Astrocyte of the cerebellum (primary cell): ENCODE data around the gene MAN1C1.

Experiments used
- DNase-seq: peaks from one replicate; pipeline ENCODE4 v3.0.0-alpha.2; 2011; ENCODE audit warnings: low read depth
- H3K4me3 ChIP-seq: 2 replicates; pipeline ENCODE4 v1.5.1; 2011; ENCODE audit warnings: mild to moderate bottlenecking, low read depth, low read length, moderate library complexity
- in situ Hi-C: cut with HindIII; loops from 2 replicates; pipeline ENCODE4 v1.10.0; 2017; ENCODE audit warnings: low sequenced_read_pairs
- TF ChIP-seq, protein P1 (sequence below): IDR thresholded peaks from 2 replicates; pipeline ENCODE4 v1.5.1; 2012; ENCODE audit warnings: low read length, low read depth, moderate library complexity, mild to moderate bottlenecking; ENCODE audit errors: missing control alignments

MAN1C1 gene

DNA sequence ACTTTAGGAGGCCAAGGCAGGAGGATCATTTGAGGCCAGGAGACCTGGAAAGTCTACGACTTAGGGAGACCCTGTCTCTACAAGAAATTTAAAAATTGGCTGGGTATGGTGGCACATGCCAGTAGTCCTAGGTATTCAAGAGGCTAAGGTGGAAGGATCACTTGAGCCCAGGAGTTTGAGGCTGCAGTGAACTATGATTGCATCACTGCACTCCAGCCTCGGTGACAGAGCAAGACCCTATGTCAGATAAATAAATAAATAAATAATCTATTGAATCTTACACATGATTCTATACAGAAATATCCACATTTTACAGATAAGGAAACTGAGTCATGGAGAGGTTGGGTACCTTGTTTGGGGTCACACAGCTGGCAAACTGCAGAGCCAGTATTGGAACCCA lies 89.1 kb downstream of the MAN1C1 start:
- TF ChIP-seq, protein P1, sequence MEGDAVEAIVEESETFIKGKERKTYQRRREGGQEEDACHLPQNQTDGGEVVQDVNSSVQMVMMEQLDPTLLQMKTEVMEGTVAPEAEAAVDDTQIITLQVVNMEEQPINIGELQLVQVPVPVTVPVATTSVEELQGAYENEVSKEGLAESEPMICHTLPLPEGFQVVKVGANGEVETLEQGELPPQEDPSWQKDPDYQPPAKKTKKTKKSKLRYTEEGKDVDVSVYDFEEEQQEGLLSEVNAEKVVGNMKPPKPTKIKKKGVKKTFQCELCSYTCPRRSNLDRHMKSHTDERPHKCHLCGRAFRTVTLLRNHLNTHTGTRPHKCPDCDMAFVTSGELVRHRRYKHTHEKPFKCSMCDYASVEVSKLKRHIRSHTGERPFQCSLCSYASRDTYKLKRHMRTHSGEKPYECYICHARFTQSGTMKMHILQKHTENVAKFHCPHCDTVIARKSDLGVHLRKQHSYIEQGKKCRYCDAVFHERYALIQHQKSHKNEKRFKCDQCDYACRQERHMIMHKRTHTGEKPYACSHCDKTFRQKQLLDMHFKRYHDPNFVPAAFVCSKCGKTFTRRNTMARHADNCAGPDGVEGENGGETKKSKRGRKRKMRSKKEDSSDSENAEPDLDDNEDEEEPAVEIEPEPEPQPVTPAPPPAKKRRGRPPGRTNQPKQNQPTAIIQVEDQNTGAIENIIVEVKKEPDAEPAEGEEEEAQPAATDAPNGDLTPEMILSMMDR, result no peak
- no peak for DNase-seq
- in situ Hi-C loops, result no loop called here
- H3K4me3 ChIP-seq, result no peak overlapping the region

DNA sequence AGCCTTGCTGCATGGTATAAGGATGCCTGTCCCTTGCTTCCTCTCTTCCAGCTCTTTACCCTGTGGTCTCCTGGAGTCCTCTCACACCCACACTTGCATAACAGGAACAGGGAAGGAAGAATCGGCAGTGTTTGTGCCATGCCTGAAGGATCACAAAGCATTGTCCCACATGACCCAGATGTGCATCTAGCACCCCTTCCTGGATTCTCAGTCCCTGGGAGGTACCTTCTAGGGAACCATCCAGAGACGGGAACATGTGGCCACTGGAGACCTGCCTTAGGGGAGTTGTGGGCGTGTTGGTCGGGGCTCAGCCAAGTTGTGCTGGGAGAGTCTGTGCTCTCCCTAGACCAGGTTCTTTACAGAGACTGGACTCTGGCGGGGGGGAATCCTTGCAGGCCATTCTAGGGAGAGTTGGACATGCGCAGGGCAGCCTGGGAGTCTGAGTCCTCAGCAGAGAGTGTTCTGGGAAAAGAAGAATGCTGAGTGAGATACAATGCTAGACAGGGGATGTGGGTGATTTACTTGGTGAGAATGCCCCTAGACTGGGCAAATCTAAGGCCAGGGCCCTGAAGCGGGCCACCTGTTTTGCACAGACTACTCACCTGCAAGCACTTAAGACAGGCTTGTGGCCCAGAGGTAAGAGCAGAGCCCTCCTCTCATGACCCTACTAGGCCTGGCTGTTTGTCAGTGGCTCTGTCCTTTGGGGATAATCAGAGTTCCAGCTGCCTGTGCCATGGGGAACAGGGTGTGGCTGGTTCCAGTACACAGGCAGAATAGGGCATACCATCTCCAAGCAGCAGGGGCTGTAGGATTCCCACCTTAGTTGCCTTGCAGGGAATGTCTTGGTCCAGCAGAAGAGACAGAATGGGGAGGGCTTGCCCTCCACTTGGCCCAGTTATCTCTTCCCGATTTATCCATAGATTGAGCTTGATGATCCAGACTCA lies 89.8 kb downstream of the MAN1C1 start:
- no peak overlapping the region for H3K4me3 ChIP-seq
- in situ Hi-C loops, result no loop called here
- TF ChIP-seq, protein P1, result no peak
- DNase-seq, result no peak

DNA sequence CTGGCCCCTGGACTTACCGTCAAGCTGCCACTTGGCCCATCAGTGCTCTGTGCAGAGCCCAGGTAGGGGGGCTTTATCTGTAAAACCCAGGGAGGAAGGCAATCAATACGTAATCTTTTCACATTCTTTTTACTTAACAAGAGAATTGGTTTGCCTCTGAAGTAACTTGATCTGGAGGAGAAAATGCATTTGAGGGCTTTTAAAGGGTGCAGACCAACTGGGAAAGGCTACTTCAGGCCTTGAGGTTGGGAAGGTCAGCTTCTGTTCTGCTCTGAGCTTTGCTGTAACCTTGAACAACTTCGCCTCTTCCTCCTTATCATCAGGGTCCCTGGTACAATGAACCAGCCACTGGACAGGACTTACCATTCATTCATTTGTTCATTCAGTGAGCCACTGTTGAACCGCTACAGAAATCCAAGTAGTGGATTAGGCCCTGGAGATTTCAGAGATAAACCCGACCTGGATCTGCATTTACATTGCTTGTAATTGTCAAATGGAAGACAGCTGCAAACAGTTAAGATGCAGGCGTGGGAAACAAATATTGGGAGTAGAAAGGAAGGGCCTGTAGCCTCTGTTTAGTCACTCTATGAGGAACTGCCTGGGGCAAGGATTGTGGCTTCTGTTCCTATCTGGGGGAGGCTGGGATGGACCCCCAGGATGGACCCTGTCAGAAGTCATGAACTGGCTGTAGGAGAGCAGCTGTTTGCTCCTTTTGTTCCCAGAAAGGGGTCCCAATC lies 90.9 kb downstream of the MAN1C1 start:
- TF ChIP-seq, protein P1, result no peak
- no peak overlapping the region for H3K4me3 ChIP-seq
- no peak for DNase-seq
- in situ Hi-C loops, result no loop called here

DNA sequence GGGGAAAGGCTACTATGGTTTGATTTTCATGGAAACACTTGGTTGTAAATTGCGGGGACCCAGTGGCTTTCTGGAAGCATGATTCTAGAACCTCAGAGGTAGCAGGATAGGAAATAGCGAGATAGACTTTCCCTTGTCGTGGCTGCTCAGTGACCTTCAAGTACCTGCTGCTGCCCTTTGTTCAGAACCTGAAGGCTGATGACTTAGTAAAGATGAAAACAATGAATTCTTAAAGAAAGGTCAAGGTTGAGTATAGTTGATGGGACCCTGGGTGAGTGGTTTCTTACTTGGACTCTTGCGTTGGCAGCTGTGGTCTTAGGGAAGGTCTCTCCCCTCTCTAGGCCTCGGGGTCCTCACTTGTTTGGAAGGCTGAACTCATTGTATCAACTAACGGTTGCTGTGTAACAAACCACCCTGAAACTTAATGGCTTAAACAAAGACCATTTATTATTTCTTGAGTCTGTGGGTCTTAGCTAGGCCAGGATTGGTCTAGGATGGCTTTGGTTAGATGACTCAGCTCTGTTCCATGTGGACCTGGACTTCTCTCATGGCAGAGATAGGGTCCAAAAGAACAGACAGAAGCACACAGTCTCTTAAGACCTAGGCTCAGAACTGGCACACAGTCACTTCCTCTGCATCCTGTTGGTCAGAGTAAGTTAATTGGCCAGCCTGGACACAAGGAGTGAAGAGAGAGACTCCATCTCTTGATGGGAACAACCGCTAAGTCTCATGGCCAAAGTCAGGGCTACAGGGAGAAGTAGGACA lies 94.2 kb downstream of the MAN1C1 start:
- DNase-seq, result no peak
- in situ Hi-C loops, result no loop called here
- TF ChIP-seq, protein P1, result no peak
- H3K4me3 ChIP-seq, result no peak overlapping the region

DNA sequence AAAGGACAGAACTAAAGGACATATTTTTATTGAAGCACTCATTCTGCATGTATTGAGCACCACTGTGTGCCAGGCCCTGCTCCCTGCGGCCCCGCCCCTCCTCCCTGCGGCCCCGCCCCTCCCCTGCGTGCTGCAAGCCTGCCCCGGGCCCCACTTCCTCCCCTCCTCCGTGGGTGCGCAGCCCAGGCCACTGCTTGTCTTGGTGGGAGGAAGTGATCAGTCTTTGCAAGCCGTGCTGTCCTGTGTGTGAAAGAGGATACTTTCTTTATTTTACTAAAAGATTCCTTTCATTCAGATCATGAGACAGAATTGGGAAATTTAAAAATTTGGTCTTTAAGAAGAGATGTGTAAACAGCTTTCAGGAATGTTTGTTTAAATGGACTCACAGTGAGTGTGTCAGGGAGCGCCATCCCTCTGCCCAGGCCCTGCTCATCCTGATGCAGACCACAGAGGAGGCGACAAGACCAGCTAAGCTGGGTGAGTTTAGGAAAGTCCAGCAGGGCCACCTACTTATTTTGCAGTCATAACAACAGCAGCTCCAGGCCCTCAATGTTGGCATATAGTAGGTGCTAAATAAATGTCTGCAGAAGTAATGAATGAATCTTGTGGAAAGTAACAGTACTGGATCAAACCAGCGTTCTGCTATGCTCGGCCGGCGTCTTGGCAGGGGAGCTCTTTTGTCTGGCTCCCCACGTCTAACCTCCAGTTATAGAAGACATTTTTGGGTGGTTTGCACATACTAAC lies 95.1 kb downstream of the MAN1C1 start:
- in situ Hi-C loops, result no loop called here
- TF ChIP-seq, protein P1, result no peak

More for the DNA sequence above, 95.1 kb downstream of the MAN1C1 start:
- no peak for DNase-seq
- H3K4me3 ChIP-seq, result no peak overlapping the region
